ENCODE measurements around the gene WDR48.

DNA sequence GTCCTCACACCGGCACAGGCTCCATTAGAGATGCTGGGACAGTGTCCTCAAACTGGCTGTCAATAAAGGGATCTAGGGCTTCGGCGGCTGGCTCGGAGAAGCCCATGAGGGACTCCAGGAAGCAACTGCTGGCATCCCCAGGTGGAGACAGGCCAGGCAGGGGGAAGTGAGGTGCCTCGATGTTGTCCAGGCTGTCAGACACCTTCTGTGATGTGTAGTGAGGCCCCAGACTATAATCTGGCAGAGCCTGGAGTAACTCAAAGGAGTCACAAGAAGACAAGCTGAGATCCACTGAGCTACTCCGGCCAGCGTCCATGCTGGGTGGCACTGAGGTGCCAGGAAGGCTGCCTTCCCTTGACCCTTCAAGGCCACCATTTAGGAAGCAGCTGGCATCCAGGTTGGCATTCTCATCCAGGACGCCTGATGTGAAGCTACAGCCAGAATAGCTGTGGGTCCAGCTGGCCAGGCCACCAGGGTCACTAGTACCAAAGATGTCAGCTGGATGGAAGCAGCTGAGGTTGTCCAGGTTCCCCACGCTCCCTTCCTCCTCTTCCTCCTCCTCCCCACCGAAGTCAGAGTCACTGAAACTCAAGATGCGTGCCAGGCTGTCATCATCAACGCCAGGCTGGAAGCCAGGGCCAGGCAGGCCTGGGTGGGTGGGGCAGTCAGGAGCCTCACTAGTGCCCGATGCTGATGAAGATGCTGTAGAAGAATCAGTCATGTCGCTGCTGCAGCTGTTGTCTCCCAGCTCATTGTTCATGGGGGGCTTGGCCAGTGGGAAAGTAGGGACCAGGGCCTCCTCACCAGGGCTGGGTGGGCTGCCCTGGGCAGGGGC lies 91.5 kb downstream of the WDR48 start:
- TF ChIP-seq, protein P1, sequence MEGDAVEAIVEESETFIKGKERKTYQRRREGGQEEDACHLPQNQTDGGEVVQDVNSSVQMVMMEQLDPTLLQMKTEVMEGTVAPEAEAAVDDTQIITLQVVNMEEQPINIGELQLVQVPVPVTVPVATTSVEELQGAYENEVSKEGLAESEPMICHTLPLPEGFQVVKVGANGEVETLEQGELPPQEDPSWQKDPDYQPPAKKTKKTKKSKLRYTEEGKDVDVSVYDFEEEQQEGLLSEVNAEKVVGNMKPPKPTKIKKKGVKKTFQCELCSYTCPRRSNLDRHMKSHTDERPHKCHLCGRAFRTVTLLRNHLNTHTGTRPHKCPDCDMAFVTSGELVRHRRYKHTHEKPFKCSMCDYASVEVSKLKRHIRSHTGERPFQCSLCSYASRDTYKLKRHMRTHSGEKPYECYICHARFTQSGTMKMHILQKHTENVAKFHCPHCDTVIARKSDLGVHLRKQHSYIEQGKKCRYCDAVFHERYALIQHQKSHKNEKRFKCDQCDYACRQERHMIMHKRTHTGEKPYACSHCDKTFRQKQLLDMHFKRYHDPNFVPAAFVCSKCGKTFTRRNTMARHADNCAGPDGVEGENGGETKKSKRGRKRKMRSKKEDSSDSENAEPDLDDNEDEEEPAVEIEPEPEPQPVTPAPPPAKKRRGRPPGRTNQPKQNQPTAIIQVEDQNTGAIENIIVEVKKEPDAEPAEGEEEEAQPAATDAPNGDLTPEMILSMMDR (optimal IDR thresholded peaks at IDR 0.05 in 1 of 3, IDR thresholded peaks at IDR 0.05 in 1 of 3, conservative IDR thresholded peaks at IDR 0.05 in 1 of 3; ENCODE audit: extremely low read depth in 1 of 3, insufficient read depth in 2 of 3, low read length in 3 of 3): no peak
- TF ChIP-seq EZH2 (IDR thresholded peaks at IDR 0.05; ENCODE audit: low read length): no peak
